Epithelial cell of esophagus (primary cell): Measurements from ENCODE around the gene NUTM1.

Source experiments
- DNase-seq: peaks from one replicate; pipeline ENCODE4 v3.0.0; 2010; ENCODE audit warnings: low read depth
- H3K4me3 ChIP-seq: 2 replicates; pipeline ENCODE4 v1.5.1; 2011; ENCODE audit warnings: mild to moderate bottlenecking, low read length, control low read depth
- CTCF ChIP-seq: IDR thresholded peaks from 2 replicates; pipeline ENCODE4 v1.5.1; 2011; ENCODE audit warnings: low read depth, mild to moderate bottlenecking, low read length, control low read depth, inconsistent platforms; ENCODE audit not compliant: insufficient read depth; ENCODE audit errors: missing control alignments

Gene NUTM1

GRCh38 chr15:34362047-34362773 is 19.1 kb downstream of the NUTM1 start:
- no peak for DNase-seq
- no peak for TF ChIP-seq CTCF
- H3K4me3 ChIP-seq, result no peak overlapping the region

- TF ChIP-seq CTCF, result no peak
These were observed 20.9 kb downstream of the NUTM1 start for GRCh38 chr15:34364041-34364440.

DNA sequence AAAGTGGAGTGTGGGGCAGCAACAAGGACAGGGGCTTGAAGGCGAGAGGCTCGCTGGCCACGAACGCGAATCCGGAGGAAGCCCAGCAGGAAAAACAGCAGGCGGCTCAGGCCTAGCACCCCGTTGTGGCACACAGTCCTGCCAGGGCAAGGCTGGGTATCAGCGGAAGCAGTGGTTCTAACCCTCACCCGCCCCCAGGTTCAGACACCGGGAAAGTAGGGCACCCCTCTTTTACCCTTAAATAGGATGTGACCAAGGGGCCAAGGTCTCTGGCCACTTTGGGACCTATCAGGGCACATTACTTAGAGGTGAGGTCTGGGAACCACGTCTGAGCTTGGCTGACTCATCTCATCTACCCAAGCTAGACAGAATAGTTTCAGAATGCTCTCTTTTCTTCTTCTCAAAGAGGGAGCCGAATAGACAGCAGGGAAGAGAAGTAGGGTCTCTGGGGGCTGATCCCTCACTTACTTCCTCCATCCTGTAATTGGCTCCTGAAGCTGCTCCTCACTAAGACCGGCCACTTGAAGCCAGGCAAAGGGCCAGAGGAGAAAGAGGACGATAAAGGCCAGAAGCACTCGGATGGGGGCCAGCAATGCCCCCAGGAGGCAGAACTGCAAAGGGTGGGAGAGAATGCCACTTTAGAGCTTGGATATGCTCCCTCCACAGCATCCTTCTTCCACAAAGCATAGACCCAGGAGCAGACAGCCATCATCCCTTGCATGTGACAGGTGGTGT is 22.1 kb downstream of the NUTM1 start:
- DNase-seq, result no peak
- no peak overlapping the region for H3K4me3 ChIP-seq
- no peak for TF ChIP-seq CTCF

More at GRCh38 chr15:34364041-34364440, 20.9 kb downstream of the NUTM1 start:
- no peak for DNase-seq
- H3K4me3 ChIP-seq, result no peak overlapping the region

- TF ChIP-seq CTCF, result no peak
- DNase-seq, result no peak
- H3K4me3 ChIP-seq, result peak overlapping the region; percentile 79
These were observed 22.7 kb downstream of the NUTM1 start for GRCh38 chr15:34365836-34366235.

- TF ChIP-seq CTCF, result no peak
- peak; percentile 69 for DNase-seq
These were observed 23.4 kb downstream of the NUTM1 start for GRCh38 chr15:34366271-34367065.

GRCh38 chr15:34367101-34368081 is 24.3 kb downstream of the NUTM1 start, which contains the start of gene LPCAT4:
Gene LPCAT4 (minus strand): TSS chr15:34367196. CDS start chr15:34367100, 96 bp downstream.
- peak; percentile 88 for DNase-seq
- peak within 1 kb of the TSS; percentile 79 for H3K4me3 ChIP-seq
- peak; percentile 80 for TF ChIP-seq CTCF

More at GRCh38 chr15:34366271-34367065, 23.4 kb downstream of the NUTM1 start:
- peak overlapping the region; percentile 79 for H3K4me3 ChIP-seq
